NCI-H82 treated with DMSO at 0.1 percent for 48 hours (cell line): ENCODE measurements around the gene PRAME.
"Not testable (repeated sequence)": the region's sequence is repeated elsewhere in the genome, so short reads cannot be mapped to it uniquely, and the experiment has no call there.

Experiments
- DNase-seq: peaks from one replicate; lab custom pipeline; 2025; ENCODE audit not compliant: unreplicated experiment; lab: John Stamatoyannopoulos, UW

Gene PRAME

DNA sequence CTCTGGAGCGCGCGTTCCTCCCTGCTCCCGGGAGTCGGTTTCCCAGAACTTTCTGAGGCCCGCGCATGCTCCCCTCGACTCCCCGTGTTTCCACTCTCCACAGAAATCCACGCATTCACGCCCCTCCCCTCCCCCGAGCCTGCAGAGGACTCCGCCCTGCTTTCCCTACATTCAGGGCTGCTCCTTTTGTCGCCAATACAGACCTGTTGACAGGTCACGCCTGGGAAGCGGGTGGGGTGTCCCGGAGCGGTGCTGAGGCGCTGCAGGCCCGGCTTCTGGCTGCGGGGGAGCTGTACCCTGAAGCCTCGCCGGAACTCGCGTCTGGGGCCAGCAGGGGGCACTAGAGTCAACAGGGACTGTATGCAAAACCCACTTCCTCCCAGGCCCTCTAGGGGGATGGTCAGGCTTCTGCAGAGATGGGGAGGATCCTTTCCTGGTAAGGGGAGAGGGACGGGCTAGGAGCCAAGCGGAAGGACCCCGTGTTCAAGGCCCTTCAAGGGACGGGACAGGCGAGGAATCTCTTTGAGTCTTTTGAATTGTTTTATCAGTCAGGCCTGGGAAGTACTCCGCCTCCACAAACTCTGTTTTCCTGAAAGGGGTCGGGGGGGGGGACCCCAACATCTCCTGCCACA is at the start of gene PRAME:
PRAME (minus strand) TSS at position 294 of the 632 bp plus-strand sequence. CDS start 2,433 bp downstream, outside the sequence.
- DNase-seq = peak; percentile 82

DNA sequence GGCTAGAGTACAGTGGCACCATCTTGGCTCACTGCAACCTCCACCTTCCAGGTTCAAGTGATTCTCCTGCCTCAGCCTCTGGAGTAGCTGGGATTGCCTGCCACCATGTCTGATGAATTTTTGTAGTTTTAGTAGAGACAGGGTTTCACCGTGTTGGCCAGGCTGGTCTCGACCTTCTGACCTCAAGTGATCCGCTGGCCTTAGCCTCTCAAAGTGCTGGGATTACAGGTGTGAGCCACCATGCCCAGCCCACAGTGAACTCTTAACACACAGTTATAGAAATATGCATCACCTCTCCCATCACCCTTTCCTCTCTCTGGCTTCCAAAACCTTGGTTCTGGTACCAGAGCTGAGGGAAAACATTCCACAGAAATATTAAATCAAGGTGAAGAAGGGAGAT is 49.0 kb upstream of the PRAME start:
- not testable (repeated sequence) for DNase-seq

DNA sequence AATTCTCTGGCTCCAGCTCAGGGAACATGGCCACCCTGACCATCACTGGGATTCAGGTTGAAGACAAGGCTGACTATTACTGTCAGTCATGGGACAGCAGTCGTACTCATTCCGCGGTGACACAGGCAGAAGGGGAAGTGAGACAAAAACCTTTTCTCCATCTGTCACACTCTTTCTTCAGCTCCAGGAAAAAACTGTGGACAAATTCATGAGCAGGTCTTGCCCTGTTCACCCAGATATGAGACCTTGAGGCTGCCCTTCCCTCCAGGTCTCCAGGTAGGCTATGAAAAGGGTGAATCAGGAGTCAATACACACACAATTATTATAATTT is 46.0 kb upstream of the PRAME start:
- no peak for DNase-seq

- DNase-seq = no peak
Measured at GRCh38 chr22:22604326-22605073, 45.4 kb upstream of the PRAME start.

DNA sequence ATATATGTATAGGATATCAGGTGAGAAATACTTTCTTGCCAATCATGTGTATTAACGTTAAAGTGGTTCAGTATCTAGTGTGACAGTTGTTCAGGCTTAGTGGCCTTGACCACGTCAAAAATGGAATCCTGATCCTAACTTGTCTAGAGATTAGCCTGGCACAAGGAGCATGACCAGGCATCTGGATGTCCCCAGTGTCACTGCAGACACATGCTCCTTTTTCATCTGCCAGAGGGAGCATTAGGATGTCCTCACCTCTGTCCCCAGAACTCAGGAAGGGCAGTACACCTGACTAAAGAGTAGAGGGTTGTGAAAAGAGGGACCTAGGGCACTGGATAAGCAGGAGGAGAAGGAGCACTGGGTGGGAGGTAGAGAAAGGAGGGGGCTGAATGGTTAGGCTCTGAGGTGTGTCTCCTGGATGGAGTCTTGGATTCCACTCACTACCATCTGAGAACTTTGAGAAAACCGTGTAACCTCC is 44.4 kb upstream of the PRAME start:
- no peak for DNase-seq

- no peak for DNase-seq
Measured at GRCh38 chr22:22600531-22601261, 41.6 kb upstream of the PRAME start.

DNA sequence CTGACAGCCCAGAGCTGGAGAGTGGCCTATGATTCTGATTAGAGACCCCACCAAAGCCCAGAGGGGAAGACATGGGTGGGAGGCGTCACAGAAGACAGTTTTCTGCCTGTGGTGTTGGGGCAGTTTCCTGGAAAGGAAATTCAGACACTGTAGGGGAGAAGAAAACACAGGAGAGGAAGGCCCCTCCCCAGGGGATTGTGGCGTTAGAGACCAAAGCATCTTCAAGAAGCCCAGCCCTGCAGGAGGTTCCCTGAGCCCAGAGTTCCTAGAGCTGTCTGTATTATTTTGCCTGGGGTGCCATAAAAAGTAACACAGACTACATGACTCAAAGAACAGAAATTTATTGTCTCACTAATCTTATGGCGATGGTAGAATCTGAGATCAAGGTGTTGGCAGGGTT is 40.2 kb upstream of the PRAME start:
- no peak for DNase-seq

DNA sequence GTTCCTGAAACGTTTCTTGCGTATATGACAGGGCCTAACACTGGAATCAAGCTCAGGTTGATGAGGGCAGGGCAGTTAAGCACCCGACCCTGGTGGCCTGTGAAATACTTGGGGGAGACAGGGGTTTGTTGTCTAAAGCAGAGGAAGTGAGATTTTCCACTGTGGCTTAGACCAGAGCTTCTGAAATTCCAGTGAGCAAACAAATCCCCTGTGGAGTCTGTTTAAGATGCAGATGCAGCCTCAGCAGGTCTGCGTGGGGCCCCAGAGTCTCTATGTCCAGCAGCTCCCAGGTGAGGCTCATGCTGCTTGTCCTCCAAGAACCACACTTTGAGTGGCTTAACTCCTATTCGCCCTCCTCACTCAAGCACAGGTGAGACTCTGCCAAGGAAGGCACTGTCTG is 39.1 kb upstream of the PRAME start:
- no peak for DNase-seq

DNA sequence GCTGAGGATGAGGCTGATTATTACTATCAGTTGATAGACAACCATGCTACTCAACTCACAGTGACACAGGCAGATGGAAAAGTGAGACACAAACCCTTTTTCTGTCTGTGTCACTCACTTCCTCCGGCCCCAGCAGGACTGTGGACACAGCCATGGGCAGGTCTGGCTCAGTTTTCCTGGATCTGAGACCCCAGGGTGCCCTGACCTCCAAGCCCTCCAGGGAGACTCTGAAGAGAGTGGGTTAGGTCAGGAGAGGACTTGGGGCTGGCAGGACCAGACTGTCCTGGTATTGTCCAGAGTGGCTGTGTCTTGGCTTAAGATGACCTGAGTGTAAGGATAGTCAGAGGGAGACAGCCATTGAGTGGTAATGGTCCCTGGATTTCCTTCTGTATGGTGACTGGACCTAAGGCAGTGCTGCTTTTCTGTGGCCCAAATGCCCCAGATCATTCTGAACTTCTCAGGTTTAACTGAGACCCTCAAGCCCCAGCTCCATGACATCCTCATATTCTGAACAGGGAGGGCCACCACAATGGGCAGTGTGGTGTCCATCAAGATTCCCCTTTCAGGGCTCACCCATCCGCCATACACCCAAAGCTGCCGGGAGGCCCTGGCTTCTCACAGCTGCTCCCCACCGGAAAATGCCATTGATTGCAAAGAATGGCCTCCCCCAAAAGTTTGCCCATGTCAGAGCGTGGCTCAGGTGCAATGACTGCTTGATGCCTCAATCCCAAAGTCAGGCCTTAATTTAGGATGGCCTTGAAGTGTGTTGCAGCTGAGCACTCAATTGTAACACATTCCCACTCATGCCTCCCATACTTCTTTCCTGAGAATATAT is 36.2 kb upstream of the PRAME start:
- no peak for DNase-seq

DNA sequence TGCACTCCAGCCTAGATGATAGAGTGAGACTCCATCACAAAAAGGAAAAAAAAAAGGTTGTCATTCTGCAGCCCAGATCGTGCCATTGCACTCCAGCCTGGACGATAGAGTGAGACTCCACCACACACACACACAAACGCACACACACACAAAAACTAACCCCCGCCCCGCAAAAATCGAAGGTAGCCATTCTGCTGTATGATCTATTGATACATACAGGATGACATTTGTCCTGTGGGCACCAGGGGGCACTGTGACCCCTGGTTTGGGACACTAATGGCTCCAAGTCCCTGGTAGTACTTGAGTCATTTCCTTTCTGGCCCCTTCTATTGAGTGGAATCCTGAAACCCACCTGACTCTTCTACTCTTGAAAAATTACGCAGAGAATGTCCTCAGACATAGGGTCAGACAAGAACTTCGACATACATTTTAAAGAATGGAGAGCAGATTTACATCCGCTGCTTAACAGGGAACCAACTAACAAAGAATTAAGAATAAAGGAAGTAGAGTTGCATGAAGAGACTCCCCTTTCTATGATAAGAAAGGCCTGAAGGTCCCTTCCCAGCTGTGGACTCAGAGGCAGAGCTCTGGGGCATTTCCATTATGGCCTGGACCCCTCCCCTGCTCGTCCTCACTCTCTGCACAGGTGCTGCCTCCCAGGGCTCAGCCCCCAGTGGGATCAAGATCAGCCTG is 35.0 kb upstream of the PRAME start:
- no peak for DNase-seq

GRCh38 chr22:22593250-22593649 is 34.2 kb upstream of the PRAME start:
- no peak for DNase-seq

DNA sequence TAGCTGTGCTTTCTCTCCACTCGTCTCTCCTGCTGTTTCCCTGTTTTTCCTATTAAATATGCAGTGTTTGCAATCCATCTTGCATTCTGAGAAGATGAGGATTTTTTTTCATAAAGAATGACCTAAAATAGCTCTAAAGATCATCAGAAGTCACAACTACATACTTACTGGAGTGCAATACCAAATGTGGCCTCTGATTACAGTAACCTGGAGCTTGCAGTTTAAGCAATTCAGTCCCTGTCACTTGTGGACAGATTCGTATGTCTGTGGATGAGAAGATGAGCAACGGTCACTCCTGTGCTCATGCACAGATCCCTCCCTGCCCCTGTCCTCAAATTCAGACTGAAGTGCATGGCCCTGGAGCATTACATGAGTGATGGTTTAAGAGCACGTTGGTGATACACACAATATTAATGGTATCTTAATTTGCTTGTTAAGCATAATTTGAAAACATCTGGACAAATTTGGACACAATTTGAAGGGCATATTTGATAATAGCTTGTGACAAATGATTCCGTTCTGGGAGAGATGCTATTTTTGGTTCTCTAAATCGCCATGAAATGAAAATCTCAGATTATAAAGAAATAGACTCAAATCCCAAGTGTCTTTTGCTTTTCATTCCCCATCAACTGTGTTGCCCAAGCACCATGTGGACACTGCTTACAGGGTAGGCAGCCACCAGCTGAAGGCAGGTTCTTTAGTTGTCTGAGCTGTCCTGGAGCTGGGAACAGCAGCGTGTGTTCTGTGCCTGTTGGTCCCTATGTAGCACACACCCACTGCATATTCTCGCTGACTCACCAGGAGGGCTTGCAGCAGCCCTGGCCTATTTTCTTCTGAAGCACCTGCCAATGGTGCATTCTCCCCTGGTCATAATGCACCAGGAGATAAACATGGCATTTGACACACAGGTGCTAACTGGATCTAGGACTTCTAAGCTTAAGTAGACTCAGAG is 32.6 kb upstream of the PRAME start:
- DNase-seq = no peak

- DNase-seq = peak; percentile 81
Measured at GRCh38 chr22:22590136-22590891, 31.2 kb upstream of the PRAME start.

- DNase-seq = no peak
Measured at GRCh38 chr22:22588485-22589164, 29.6 kb upstream of the PRAME start.

- no peak for DNase-seq
Measured at GRCh38 chr22:22587577-22588188, 28.6 kb upstream of the PRAME start.

DNA sequence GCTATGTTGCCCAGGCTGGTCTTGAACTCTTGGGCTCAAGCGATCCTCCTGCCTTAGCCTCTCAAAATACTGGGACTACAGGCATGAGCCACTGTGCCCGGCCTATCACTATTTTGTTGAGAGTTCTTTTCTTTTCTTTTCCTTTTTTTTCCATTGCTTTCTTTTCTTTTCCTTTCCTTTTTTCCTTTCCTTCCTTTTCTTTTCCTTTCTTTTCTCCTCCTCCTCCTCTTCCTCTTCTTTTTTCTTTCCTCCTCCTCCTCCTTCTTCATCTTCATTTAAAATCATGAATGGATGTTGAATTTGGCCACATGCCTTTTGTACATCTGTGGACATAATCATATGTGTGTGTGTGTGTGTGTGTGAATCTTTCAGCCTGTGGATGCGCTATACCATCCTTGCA is 25.7 kb upstream of the PRAME start:
- no peak for DNase-seq

DNA sequence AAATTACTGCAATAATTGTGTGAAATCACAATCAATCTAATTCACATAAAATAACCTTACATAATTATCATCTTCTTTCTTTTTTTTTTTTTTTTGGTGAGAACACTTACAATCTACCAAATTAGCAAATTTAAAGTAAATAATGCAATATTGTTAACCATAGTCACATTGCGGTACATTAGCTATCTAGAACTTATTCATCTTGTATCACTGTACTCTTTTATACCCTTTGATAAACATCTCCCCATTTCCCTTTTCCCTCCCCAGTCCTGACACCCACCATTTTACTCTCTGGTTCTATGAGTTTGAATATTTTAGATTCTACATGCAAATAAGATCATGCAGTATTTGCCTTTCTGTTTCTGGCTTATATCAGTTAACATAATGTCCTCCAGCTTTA is 24.0 kb upstream of the PRAME start:
- no peak for DNase-seq

DNA sequence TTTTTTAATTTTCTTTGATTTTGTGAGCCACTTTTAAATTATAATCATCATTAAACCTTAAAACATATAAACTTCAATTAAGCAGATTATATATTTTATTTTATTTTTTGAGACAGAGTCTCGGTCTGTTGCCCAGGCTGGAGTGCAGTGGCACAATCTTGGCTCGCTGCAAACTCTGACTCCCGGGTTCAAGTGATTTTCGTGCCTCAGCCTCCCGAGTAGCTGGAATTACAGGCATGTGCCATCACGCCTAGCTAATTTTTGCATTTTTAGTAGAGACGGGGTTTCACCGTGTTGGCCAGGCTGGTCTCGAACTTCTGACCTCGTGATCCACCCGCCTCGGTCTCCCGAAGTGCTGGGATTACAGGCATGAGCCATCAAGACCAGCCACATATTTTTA is 22.5 kb upstream of the PRAME start:
- not testable (repeated sequence) for DNase-seq
